GM12878 (cell line): Measurements from ENCODE around the gene OTOP3. TPM values are rescaled to one million over a fixed set of nuclear protein-coding genes. Genes with fewer than 3 reads are reported as not detected.

Experiments
- ATAC-seq: fragments of 200-7000 bp; cut with Tn5 transposase; 3 replicates; pipeline ENCODE4 v1.9.1; 2020; ENCODE audit warnings: mild to moderate bottlenecking, moderate library complexity
- BruUV-seq: library from RNA; stranded (reverse); fragments of 400-500 nt; replicated peaks from 2 replicates; lab custom pipeline; 2021; lab: Mats Ljungman, UMichigan
- CTCF ChIA-PET: fragments of 300-600 bp; sonication (Branson Sonifier 250); formaldehyde crosslinking; extraction: SDS; loops from one replicate; lab custom pipeline; 2021; ENCODE audit warnings: inconsistent platforms; lab: Yijun Ruan, JAX
- POLR2A ChIA-PET: fragments of 350-600 bp; formaldehyde crosslinking; extraction: SDS; loops from one replicate; lab custom pipeline; 2021; ENCODE audit warnings: inconsistent platforms; lab: Charles Lee
- RAD21 ChIA-PET: fragments of 300-600 bp; sonication (Branson Sonifier 250); formaldehyde crosslinking; loops from one replicate; lab custom pipeline; 2023; ENCODE audit warnings: antibody characterized with exemption; ENCODE audit not compliant: unreplicated experiment; lab: Charles Lee
- SMC1A ChIA-PET: fragments of 300-600 bp; sonication (Branson Sonifier 250); formaldehyde crosslinking; loops from one replicate; lab custom pipeline; 2023; ENCODE audit not compliant: unreplicated experiment, uncharacterized antibody; lab: Charles Lee
- DNase-seq: peaks from one replicate; pipeline ENCODE4 v3.0.0-alpha.2; 2011; ENCODE audit warnings: low read depth, low spot score
- FAIRE-seq: peaks from 3 replicates; lab custom pipeline; 2011; peaks lifted over from hg19 to GRCh38; lab: Jason Lieb, UNC
- H2AFZ ChIP-seq: 2 replicates; pipeline ENCODE4 v1.6.0; 2011; ENCODE audit warnings: low read depth, low read length, control low read depth; ENCODE audit not compliant: control insufficient read depth
- H3K27ac ChIP-seq: 2 replicates; pipeline ENCODE4 v1.5.1; 2011; ENCODE audit warnings: control low read depth; ENCODE audit not compliant: control insufficient read depth, insufficient read depth
- H3K27me3 ChIP-seq, 2 experiments: replicated peaks in 1 of 2; 2 replicates each; pipeline versions ENCODE4 v1.6.0 to v1.6.1; 2011; ENCODE audit warnings: low read length in 1 of 2; ENCODE audit not compliant: control insufficient read depth in 2 of 2, insufficient read depth in 2 of 2
- H3K36me3 ChIP-seq, 2 experiments: 2 replicates each; pipeline ENCODE4 v1.5.1; 2011; ENCODE audit warnings: low read length in 1 of 2; ENCODE audit not compliant: control insufficient read depth in 2 of 2, insufficient read depth in 2 of 2
- H3K4me1 ChIP-seq: 2 replicates; pipeline ENCODE4 v1.6.1; 2011; ENCODE audit warnings: mild to moderate bottlenecking, low read length, moderate library complexity, mixed read lengths; ENCODE audit not compliant: control insufficient read depth, insufficient read depth
- H3K4me2 ChIP-seq: 2 replicates; pipeline ENCODE4 v1.6.0; 2011; ENCODE audit warnings: control low read depth; ENCODE audit not compliant: control insufficient read depth, insufficient read depth
- H3K4me3 ChIP-seq: fragments of 200-600 bp; sonication (generic); 2 replicates; pipeline ENCODE4 v1.5.1; 2016
- H3K79me2 ChIP-seq: 2 replicates; pipeline ENCODE4 v1.6.0; 2011; ENCODE audit warnings: low read length; ENCODE audit not compliant: control insufficient read depth, insufficient read depth
- H3K9ac ChIP-seq: 2 replicates; pipeline ENCODE4 v1.8.0; 2011; ENCODE audit warnings: low read length, control low read depth, mixed read lengths; ENCODE audit not compliant: control insufficient read depth, insufficient read depth
- H3K9me3 ChIP-seq: replicated peaks from 3 replicates; pipeline ENCODE4 v1.5.1; 2011; ENCODE audit warnings: mild to moderate bottlenecking, low read length; ENCODE audit not compliant: control insufficient read depth, insufficient read depth
- H4K20me1 ChIP-seq: 2 replicates; pipeline ENCODE4 v1.6.0; 2011; ENCODE audit not compliant: control insufficient read depth, insufficient read depth
- ATF7 ChIP-seq: fragments of 450-650 bp; IDR thresholded peaks from 2 replicates; pipeline ENCODE4 v1.6.1; 2016; ENCODE audit warnings: low read depth, mild to moderate bottlenecking
- BACH1 ChIP-seq: fragments of 450-650 bp; IDR thresholded peaks from 2 replicates; pipeline ENCODE4 v1.6.1; 2017; ENCODE audit warnings: mild to moderate bottlenecking, borderline replicate concordance
- BHLHE40 ChIP-seq, 2 experiments: fragments of 450-650 bp in 1 of 2; IDR thresholded peaks; 2 replicates each; pipeline ENCODE4 v1.6.1; 2011 to 2017; ENCODE audit warnings: low read depth in 2 of 2, borderline replicate concordance in 1 of 2, improper control_type of control experiment in 1 of 2, low read length in 1 of 2, mild to moderate bottlenecking in 1 of 2
- CBFB ChIP-seq: IDR thresholded peaks from 2 replicates; pipeline ENCODE4 v1.6.1; 2016; ENCODE audit warnings: antibody characterized with exemption, low read depth
- CEBPB ChIP-seq, 2 experiments: fragments of 150-350 bp in 1 of 2; IDR thresholded peaks; 2 replicates each; pipeline ENCODE4 v1.6.1; 2012 to 2014; ENCODE audit warnings: low read depth in 2 of 2, low read length in 2 of 2, borderline replicate concordance in 1 of 2, inconsistent platforms in 1 of 2
- CREB1 ChIP-seq: IDR thresholded peaks from 2 replicates; pipeline ENCODE4 v1.6.1; 2012; ENCODE audit warnings: low read depth, mild to moderate bottlenecking, inconsistent platforms
- CTCF ChIP-seq, 3 experiments: IDR thresholded peaks in 2 of 3; conservative IDR thresholded peaks in 1 of 3; 2 replicates each; pipeline ENCODE4 v1.5.1; 2011; ENCODE audit warnings: low read depth in 3 of 3, low read length in 3 of 3, mild to moderate bottlenecking in 3 of 3, control low read depth in 2 of 3, moderate library complexity in 2 of 3, inconsistent platforms in 1 of 3, mixed read lengths in 1 of 3; ENCODE audit not compliant: control insufficient read depth in 2 of 3, insufficient read depth in 1 of 3; ENCODE audit errors: extremely low read depth in 1 of 3
- HDGF ChIP-seq: fragments of 450-650 bp; IDR thresholded peaks from 2 replicates; pipeline ENCODE4 v1.6.1; 2016; ENCODE audit warnings: antibody characterized with exemption
- MAX ChIP-seq: IDR thresholded peaks from 2 replicates; pipeline ENCODE4 v1.6.1; 2012; ENCODE audit warnings: low read depth, low read length, improper control_type of control experiment
- NBN ChIP-seq: fragments of 450-650 bp; IDR thresholded peaks from 2 replicates; pipeline ENCODE4 v1.6.1; 2016
- NFXL1 ChIP-seq: fragments of 450-650 bp; IDR thresholded peaks from 2 replicates; pipeline ENCODE4 v1.6.1; 2017; ENCODE audit warnings: antibody characterized with exemption, mild to moderate bottlenecking, borderline replicate concordance
- PAX8 ChIP-seq: fragments of 450-650 bp; IDR thresholded peaks from 2 replicates; pipeline ENCODE4 v1.6.1; 2017; ENCODE audit warnings: mild to moderate bottlenecking, moderate library complexity
- POLR2A ChIP-seq: IDR thresholded peaks from 2 replicates; pipeline ENCODE4 v1.6.1; 2011; ENCODE audit warnings: low read depth, mild to moderate bottlenecking, low read length
- REST ChIP-seq: IDR thresholded peaks from 2 replicates; pipeline ENCODE4 v1.6.1; 2012; ENCODE audit warnings: mild to moderate bottlenecking, low read depth, low read length
- RUNX3 ChIP-seq: IDR thresholded peaks from 2 replicates; pipeline ENCODE4 v1.6.1; 2012; ENCODE audit warnings: low read length, inconsistent platforms
- SIN3A ChIP-seq: IDR thresholded peaks from 2 replicates; pipeline ENCODE4 v1.6.1; 2012; ENCODE audit warnings: low read depth, low read length, improper control_type of control experiment
- TARDBP ChIP-seq: IDR thresholded peaks from 2 replicates; pipeline ENCODE4 v1.6.1; 2016; ENCODE audit warnings: borderline replicate concordance
- WGBS: methylation state at CpG from one replicate; pipeline ENCODE4 v1.1.6; 2016; ENCODE audit warnings: low lambda C conversion rate; ENCODE audit not compliant: insufficient replicate concordance, insufficient coverage; ENCODE audit errors: missing lambda C conversion rate; 5-methylcytosine and 5-hydroxymethylcytosine counted together
- in situ Hi-C: fragments of 300-500 bp; cut with MboI; formaldehyde crosslinking; loops from 9 replicates; pipeline ENCODE4 v1.14.3; 2018; ENCODE audit warnings: mixed read lengths
- intact Hi-C: fragments of 100-400 bp; cut with micrococcal nuclease; formaldehyde crosslinking; loops from one replicate; pipeline ENCODE4 v1.14.2; 2022; ENCODE audit not compliant: unreplicated experiment
- polyA plus RNA-seq, 11 experiments: library from polyadenylated mRNA; depleted of rRNA in 4 of 11; unstranded in 6 of 11; stranded (reverse) in 5 of 11; fragments of >200 nt; fragmentation: Nextera tagmentation in 4 of 11; fragmentation: Illumina TruSeq in 1 of 11; extraction: Ambion mirVana in 4 of 11; extraction: Trizol in 1 of 11; gene quantifications; 1 replicate in 1 of 11; 2 replicates in 10 of 11; pipeline versions ENCODE4 v1.2.1 to v1.2.3, GENCODE V29; 2011 to 2016; ENCODE audit warnings: inconsistent platforms in 2 of 11, missing spikeins in 2 of 11, low read depth in 1 of 11
- total RNA-seq, 4 experiments: library from RNA; depleted of rRNA in 3 of 4; stranded (reverse); fragments of >200 nt in 3 of 4; fragmentation: Illumina TruSeq in 1 of 4; extraction: Trizol in 1 of 4; gene quantifications; 2 replicates each; pipeline versions ENCODE4 v1.2.1 to v1.2.3, GENCODE V29; 2013 to 2021

Gene OTOP3
- total and polyA plus RNA-seq, 10 of the 15 experiments (the other 5 are each of a cell fraction or from before 2014, with no cell fraction given) = 0.03 to 0.06 TPM; not detected in 8

- ChIA-PET RAD21 (no interaction called here), SMC1A (interaction anchor here (0.6 to 1.8 kb wide), 3 partner anchors 10 to 41 kb away, joined by 3 to 5 read pairs (median 3); no protein-coding TSS in a partner anchor), CTCF (interaction anchor here (0.7 kb wide), 1 partner anchor 30 kb away, joined by 3 read pairs; no protein-coding TSS in a partner anchor), POLR2A (interaction anchor here (1.0 kb wide), 1 partner anchor 30 kb away, joined by 4 read pairs; the partner anchor contains the start of gene MRPL58)
- Histone ChIP-seq H3K9ac (peak overlapping the region; percentile 56), H3K79me2 (no peaks in the 10 kb centered on the region), H3K27ac (no peak overlapping the region), H2AFZ (peak overlapping the region; percentile 92), H4K20me1 (no peaks in the 10 kb centered on the region), H3K4me3 (peak overlapping the region; percentile 57), H3K27me3 (peaks cover 0 to 6% of the 10 kb centered on the region in 2 experiments; a peak in 2 of 4 replicates), H3K4me1 (peaks cover 10% of the 10 kb centered on the region), H3K9me3 (no peaks in the 10 kb centered on the region), H3K36me3 (no peaks in the 10 kb centered on the region), H3K4me2 (peak overlapping the region; percentile 99)
- peak; percentile 72 for FAIRE-seq
- in situ Hi-C loops (no loop called here), intact Hi-C loops (no loop called here)
- peak; percentile 95 for ATAC-seq
- 1% methylated on average over 44 of the region's 61 CpGs for WGBS
- BruUV-seq = no TSS peak
- no peak for DNase-seq
- TF ChIP-seq SIN3A = no peak
- TF ChIP-seq BHLHE40 (IDR thresholded peaks at IDR 0.05; ENCODE audit: borderline replicate concordance in 1 of 2, low read depth in 2 of 2, low read length in 1 of 2) = peak in 1 of 2 experiments; percentile 25; a peak in 1 of 4 replicates
- TF ChIP-seq TARDBP = no peak
- TF ChIP-seq ATF7 = peak; percentile 84
- TF ChIP-seq HDGF = no peak
- no peak for TF ChIP-seq NFXL1
- no peak for TF ChIP-seq PAX8
- 0 out of 2 replicates have a peak, but pooled peaks have one; percentile 10 for TF ChIP-seq BACH1
- TF ChIP-seq RUNX3 = peak; percentile 32
- no peak for TF ChIP-seq MAX
- no peak for TF ChIP-seq REST
- TF ChIP-seq NBN = 0 out of 2 replicates have a peak, but pooled peaks have one; percentile 24
- TF ChIP-seq CBFB = no peak
- no peak for TF ChIP-seq CEBPB (IDR thresholded peaks at IDR 0.05; ENCODE audit: borderline replicate concordance in 1 of 2, low read depth in 2 of 2, low read length in 2 of 2)
- peak; percentile 72 for TF ChIP-seq POLR2A
- peak; percentile 46; the same call in 1 of the 2 replicates for TF ChIP-seq CREB1
- no peak for TF ChIP-seq CTCF (IDR thresholded peaks at IDR 0.05 in 2 of 3, conservative IDR thresholded peaks at IDR 0.05 in 1 of 3; ENCODE audit: control insufficient read depth in 2 of 3, extremely low read depth in 1 of 3, insufficient read depth in 1 of 3, low read depth in 3 of 3, low read length in 3 of 3)
These were observed 46.4 kb downstream of the OTOP3 start for GRCh38 chr17:74981979-74982662.
